HuH-7.5 (cell line): ENCODE measurements around the gene NR2F2.

Source experiments
- DNase-seq: peaks from one replicate; pipeline ENCODE4 v3.0.0; 2011; ENCODE audit warnings: low spot score

The NR2F2 gene

GRCh38 chr15:96343113-96344059 is 12.9 kb downstream of the NR2F2 start:
- no peak for DNase-seq

DNA sequence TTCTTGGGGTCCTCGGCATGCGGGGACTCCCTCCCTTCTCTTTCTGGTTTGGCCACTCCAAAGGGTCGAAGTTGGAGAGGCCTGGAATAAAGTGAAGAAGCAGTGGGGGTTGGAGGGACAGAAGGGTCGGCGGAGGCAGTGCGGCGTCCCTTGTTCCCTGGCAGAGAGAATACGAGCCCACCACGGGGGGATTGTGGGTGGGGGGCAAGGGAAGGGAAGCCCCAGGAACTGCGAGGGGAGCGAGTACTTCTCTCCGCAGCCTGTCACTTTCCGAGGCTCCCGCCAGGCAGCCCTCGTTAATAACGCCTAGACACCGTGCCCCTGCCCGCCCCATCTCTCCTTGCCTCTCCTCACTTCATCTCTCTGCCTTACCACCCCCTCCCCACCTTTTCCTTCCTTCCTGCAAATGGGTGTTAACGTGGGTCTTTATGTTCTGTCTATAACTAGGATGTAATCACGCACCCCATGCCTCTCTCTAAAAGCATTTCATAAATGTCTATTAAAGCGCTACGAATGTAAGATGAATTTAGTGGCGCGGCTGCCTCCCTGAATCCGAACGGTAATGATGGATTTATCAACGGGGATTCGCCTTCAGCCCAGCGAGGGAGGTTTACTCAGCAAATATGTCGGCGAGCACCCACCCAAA is 13.7 kb downstream of the NR2F2 start:
- DNase-seq, result no peak

DNA sequence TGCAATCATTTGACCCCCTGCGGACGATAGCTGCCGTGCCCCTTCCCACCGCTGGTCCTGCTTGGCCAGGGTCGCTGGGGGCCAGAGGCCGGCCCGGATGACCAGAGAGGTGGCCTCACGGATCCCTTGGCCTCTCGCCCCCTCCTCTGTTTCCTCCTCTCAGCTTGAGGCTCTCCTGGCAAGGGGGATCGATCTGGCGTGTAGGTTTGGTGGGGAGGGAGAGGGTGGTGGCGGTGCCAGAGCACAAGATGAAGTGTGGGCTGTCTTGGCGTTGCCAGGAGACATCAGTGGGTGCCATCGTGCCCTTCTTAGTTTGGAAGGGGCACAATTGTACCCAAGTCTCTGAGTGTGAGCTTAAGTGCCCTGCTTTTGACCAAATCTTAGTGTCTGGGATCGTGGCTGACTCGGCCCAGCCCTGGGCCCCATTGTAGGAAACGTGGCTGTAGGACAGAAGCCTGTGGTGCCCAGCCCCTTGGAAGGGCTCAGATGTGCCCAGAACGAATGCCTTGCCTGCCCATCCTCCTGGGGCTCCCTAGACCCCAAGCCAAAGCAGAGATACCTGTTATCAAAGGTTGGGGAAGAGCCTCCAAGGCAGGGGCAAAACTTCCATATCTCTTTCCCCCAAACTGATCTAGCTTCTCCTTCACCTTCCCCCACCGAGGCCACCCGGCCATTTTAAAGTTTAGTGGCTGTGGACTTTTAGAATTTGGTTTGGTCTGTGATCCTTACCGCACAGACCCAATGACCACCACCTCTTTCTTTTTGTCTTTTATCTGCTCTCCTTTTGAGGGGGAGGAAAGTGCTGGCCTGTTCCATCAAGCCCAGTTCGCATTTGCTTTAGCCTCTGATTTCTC is 14.4 kb downstream of the NR2F2 start:
- DNase-seq, result no peak

- peak; percentile 76 for DNase-seq
Observed at GRCh38 chr15:96345560-96346399, 15.3 kb downstream of the NR2F2 start.

DNA sequence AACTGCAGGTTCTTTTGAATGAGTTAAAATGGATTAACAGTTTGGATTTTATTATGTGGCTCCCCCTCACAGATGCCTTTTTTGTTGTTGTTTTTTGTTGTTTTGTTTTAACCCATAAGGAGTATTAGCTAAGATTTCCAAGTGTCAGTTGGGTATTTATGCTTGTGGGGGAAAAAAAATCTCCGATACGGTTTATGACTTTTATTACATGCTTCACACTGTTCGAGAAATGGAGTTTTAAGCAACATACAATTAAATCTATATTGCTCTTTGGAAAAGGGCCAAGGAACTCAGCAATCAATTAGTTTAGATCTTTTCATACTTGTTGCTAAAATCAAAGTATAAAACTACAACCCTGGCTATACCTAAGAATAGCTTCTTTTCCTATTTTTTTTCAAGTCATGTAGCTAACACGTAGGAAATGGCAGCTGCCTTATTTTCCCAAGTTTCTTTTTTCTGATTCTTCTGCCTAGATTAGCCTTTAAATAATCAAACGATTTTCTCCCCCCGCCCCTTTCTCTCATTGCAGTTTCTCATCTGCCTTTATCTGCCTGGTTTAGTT is 16.0 kb downstream of the NR2F2 start:
- DNase-seq, result no peak

DNA sequence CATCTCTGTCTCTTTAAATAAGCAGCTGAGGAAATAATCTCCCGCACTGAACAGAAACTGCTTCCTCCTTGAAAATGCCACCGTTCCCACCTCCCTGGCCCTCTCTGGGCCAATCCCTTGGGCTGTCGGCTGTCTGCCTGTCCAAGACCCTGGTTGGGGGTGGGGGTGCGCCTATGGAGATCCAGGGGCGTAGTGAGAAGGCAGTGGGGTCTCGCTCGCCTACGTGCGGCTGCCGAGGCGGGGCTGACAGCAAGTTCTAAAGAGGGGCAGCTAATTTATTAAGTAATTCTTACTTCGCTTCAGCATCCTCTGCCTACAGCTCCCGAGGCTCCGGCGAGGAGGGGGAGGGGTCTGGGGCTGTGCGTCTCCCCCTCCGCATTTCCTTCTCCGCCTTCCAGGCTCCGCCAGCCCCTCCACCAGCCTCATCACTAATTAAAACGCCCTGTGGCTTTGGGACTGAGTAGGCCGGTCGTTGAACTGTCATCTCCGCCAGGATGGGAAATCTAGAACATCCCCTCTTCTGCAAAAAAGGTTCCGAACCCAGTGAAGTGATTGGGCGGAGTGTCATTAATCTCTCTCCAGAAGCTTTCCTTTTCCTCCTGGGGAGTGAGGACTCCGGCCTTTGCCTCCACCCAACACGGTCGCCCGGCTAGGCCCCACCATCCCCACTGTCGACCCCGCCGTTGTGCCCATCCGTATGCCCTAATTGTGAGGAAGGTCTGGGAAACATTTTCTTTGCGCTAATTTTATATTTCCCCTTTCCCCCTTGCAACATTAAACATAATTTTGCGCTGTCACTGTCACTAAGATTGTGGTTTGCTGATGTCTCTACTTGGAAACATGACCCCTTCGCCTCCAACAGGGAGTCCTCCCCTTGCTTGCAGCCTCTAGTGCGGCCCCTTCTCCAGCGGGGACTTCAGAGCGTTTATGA is 16.9 kb downstream of the NR2F2 start:
- DNase-seq, result no peak

DNA sequence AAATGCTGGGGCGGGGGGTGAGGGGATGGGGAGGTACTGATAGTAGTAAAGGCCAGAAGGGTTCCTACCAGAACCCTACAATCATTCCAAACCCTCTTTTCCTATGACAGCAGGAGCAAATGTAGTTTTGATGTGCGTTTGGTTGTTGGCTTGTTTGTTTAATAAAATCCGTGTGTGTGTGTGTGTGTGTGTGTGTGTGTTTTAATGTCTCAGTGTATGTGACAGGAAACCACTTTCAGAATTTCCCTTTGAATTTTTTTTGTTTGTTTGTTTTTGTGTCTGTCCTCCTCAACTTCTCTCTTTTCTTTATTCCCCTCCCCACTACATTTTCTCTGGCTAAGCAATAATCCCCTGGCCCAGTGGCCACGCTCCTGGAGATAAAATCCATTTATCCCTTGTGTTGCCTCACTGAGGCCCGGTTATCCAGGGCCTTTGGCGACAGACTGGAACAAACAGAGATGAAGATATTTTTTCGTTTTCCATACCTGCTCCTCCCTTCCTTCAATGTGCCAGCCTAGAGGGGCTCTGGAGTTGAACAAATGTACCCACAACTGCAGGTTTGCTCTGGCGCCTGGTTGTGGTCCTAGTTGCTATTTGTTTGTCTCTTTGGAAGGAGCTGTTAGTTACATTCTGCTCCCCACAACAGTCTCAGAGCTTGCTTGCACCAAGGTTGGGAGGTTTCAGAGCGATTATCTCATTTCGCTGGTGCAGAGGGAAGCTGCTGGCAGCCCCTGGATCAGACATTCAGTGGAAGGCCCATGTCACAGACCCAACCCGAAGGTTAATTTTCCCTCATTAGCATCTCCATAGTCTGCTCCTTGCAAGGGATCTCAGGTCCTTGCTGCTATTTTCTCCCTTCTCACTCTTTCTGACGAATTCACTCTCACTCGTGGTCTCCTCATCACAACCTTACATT is 17.9 kb downstream of the NR2F2 start:
- no peak for DNase-seq

GRCh38 chr15:96349034-96349856 is 18.7 kb downstream of the NR2F2 start:
- no peak for DNase-seq

- DNase-seq, result no peak
Observed at GRCh38 chr15:96349857-96350720, 19.6 kb downstream of the NR2F2 start.

- DNase-seq, result no peak
Observed at GRCh38 chr15:96350934-96351724, 20.6 kb downstream of the NR2F2 start.

DNA sequence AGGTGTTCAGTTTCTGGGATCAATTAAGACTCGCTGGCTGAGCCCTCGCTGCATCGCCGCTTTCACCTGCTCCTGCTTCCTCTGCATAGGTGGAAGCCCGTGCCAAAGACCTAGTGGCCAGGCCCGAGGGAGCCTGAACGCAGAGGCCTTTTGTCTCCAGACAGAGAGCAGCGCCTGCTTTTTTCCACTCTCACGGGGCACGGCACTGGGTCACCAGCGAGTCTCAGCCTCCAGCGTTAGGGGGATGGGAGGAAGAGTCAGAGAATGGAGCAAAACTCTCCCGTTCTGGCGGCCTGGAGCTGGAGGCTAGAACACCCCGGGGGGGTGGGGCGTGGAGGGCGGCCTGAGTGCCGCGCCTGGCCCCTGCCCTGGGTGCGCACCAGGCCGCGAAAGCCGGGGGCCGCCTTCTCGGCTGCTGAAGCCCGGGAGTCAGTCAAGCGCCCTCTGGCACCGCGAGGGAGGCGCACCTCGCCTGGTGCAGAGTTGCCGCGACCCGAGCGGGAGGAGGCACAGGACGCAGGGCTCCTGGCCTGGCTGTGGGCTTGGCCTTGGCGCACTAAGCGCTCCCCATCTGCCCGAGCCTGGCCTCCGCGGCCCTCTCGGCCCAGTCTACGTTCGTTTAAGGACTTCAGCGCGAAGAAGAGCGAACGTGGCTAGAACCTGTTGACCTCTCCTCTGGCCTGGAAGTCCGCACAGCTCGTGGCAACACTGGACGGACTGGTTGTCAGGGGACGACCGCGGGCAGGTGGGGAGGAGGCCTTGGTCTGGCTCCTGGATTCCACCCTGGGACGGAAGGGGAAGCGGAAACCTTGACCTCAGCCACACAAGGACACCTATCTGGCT is 21.5 kb downstream of the NR2F2 start:
- DNase-seq, result no peak

GRCh38 chr15:96352604-96353405 is 22.3 kb downstream of the NR2F2 start:
- DNase-seq, result no peak

DNA sequence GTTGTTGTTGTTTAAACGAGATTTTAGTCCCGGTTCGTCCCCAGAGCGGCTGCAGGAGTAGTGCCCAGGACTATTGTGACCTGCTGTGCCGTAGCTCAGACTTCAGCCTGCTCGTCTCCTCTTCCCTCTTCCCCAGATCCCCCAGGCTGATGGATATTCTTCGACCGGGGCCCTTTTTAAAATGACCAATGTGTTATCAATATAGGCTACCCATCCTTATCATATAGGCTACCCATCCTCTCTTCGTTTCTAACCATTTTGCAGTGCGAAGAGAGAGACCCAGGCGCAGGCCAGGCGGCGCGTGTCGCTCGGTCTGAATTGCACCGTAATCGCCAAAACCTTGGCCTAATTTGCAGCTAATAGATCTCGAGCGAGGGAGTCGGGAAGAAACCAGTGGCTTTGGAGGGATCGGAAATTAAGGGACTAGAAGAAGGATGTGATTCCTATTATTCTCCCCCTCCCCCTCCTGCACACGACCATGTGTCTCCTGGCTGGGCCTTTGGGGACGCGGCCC is 23.0 kb downstream of the NR2F2 start:
- DNase-seq, result no peak
